GM19372 (cell line): ENCODE results near the gene TXNIP.
A peak's percentile ranks its signal among the peaks of the same experiment; 100 is the strongest.

Experiments used
- ATAC-seq: cut with Tn5 transposase; IDR thresholded peaks from one replicate; pipeline ENCODE4 v1.9.1; 2021; ENCODE audit warnings: mild to moderate bottlenecking, low read depth, moderate library complexity; ENCODE audit not compliant: unreplicated experiment

TXNIP gene

DNA sequence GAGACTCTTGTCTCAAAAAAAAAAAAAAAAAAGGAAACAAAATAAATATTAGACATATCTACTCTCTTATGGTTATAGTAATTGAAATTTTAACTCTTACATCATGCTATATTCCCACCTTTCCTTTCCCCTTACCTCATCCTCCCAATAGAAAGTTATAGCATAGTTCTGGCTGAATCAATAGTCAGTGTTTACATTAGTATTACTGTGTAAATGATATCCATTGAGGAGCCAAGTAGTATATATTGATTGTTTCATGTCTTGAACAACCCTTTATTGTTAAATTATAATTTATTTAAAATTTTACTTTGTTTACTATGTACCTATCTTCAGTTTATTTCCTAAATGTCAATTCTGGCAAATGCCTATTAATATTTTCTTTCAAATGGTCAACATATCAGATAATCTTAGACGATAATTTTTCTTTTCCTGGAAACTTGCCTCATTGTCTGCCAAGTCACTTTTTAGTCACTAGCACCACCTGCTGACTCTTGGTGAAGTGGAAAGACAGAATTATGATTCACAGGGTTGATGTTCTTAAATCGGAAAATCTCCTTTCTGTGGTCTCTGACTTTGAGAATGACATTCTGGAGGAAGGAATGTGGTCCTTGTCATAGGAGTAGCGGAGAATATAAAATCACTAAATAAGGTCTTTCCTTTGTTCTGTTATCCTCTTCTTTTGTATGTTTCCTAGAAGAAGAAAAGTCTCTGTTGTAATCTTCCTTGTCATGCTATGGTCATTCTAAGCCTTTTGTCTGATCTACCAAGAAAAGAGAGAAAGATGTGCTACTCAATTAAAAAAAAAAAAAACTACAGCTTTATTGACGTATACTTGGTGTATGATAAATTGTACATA, 16.6 kb upstream of the TXNIP start:
- no peak for ATAC-seq

DNA sequence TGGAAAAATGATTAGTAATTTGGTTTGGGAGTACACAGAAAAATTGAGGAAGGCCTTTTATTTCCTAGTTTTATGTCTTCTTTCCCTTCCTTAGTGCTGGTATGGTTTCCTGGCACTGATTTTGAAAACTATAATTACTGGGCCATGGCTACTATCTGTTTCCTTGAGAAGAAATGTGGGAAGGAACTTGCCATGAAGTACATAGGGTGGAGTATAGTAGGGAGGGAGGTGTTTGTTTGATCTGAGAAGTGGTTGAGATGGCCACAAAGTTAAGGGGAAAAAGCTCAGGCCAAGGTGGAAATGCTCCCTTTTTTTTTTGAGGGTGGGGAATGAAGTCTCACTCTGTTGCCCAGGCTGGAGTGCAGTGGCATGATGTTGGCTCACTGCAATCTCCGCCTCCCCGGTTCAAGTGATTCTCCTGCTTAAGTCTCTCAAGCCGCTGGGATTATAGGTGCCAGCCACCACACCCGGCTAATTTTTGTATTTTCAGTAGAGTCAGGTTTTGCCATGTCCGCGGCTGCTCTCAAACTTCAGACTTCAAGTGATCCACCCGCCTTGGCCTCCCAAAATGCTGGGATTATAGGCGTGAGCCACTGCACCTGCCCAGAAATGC, 13.9 kb upstream of the TXNIP start:
- no peak for ATAC-seq

GRCh38 chr1:146007489-146008133, 11.2 kb upstream of the TXNIP start:
- ATAC-seq: no peak

GRCh38 chr1:146001709-146002108, 5.3 kb upstream of the TXNIP start:
- ATAC-seq: no peak

DNA sequence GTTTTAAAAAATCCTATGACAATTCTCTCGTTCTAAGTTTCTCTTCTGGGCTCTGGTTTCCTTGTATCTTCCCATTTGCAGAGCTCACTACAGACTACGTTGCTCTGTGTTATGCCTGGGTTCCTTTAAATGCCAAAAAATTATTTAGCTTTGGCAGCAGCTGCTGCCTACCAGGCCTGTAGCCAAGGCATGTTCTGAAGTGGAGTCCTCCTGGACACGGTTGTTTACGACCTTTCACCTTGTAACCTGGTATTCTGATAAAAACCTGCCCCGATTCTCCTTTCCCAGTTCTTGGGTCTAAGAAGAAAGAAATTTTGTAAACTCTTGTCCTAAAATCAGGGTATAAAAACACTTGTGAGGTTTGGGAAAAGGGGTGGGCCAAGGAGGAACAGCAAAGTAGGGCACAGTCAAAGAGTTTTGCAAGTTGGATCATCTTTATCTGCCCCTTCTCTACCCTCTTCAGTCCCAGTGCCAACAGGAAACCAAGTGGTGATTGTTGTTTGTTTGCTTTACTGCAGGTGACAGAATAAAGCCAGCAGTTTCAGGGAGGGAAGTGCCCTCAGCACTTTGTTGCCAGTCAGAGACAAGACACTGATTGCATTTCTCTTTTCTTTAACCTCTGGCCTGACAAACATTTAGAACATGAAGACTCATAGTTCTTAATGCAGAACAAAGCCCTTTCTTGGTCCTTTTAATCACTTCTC, 3.1 kb upstream of the TXNIP start:
- no peak for ATAC-seq

DNA sequence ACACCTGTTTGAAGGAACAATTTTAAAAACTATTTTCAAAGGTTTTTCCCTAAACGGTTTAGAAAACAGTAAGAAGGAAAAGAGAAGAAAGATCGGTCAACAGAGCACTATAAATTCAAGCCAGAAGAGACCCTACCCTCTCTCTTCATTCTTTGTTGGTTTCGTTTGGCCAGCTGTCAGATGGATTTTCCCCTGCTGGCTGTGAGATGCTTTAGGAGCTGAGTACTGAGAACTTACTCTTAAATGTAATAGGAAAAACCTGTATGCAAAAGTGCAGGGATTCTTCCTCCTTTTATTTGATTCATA, 1.3 kb upstream of the TXNIP start:
- ATAC-seq: no peak

DNA sequence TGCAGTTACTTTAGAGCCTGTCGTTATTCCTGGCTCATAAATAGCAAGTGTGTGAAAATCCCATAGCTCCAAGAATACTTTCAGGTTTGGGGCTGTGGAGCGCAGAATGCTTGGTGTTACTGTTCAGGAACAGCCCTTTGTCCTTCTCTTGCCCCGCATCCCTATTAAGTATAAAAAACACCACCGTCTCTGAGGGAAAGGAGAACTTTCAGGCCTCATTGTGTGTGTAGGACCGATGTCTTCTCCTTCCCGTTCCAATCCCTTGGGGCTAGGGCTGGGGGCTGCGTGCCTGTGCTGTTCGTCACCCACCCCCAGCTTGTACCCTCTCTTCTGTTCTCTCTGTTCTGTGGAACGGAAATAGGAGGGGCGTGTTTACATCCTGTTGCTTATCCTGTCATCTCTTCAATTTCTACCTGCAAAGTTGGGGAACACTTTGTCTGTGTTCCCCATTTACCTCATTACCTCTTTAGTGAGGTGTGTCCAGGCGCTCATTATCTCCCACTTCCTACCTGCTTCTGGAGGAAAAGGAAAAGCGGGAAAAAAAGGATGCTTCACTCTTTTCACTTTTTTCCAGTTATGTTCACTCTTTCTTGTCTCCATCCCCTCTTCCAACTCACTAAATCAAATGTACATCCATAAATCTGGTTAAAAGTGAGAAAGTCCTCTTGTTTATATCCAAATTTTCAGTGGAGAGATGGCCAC, 788 bp upstream of the TXNIP start:
- peak; percentile 21 for ATAC-seq

- no peak for ATAC-seq
Observed at GRCh38 chr1:145995964-145996432, 381 bp downstream of the TXNIP start.

GRCh38 chr1:145995148-145995881, 1.1 kb downstream of the TXNIP start:
- ATAC-seq: no peak

DNA sequence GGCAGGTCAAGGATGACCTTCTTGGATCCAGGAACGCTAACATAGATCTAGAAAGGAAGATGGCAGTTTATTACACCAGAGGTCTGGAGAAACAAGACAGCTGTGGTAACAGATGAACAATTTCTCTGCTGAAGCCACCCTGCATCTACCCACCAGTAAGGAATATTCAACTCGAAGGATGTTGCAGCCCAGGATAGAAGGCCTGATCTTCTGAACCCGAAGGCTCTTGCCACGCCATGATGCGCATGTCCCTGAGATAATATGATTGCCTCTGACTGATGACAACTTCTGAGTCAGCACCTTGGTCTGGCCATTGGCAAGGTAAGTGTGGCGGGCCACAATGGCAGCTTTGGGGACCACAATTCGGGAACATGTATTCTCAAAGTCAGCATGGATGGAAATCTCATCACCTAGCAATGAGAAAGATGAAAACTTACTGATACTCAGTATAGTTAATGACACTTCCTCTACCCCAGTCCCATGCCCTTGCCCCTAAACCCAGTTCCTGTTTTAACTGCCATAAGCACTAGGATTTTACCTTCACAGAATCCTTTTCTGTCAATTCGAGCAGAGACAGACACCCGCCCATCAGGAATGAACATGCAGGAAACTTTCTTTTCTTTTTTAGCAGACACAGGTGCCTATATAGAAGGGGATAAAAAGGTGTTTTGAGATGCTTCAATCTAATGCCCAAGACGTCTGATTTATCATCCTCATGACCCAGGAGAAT, 1.8 kb downstream of the TXNIP start:
- no peak for ATAC-seq

DNA sequence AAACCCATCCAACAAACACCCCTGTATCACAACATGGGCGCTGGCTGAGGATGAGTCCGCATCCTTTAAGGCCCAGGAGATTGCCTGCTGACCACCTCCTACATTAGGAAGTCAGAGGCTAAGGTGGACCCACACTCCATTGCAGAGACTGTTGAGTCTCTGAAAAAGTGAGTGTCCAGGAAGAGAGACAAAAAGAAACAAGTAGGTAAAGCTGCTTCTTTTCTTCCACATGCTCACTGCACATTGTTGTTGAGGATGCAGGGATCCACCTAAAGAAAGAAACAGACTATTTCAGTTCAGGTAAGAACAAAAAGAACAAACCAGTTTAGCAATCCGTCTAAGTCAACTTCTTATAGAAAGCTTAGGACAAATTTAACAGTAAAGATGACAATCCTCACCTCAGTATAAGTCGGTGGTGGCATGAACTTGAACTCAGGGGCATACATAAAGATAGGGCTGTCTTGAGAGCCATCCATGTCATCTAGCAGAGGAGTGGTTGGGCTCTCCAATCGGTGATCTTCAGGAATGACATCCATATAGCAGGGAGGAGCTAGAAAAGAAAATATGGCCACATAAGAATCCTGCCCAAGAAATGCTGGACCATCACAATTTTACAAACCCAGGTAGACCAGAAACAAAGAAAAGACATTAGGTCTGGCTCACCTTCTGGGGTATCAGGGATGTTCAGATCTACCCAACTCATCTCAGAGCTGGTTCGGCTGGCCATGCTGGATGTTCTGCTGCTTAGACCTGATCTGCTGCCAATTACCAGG, 2.6 kb downstream of the TXNIP start:
- no peak for ATAC-seq

DNA sequence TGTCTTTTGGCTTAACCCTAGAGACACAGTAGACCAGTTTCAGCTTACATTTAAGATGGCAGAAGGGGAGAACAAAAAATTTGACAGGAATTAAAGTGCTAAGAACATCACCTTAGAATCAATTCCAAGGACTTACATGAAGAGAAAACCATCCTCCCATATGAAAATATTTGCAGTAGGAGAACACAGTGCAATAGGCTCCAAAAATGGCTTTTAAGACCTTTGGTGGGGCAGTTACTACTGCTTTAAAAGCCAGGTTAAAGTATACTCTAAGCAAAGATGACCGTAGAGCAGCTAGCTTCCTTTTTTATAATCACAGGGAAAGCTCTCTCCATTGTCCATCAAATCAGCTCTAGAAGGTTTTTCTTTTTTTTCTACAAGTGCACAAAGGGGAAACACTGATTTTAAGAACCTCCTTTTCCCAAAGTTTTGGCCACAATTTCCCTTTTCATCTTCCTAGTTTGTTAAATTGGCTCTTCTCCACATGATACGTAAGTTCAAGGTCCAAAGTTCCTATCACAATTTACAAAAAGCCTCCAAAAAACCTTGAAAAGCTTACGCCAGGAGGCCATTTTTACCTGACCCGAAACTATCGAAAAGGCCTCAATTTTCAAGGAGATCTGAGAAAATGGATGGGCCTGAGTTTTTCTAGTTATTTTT, 3.3 kb downstream of the TXNIP start:
- no peak for ATAC-seq

- no peak for ATAC-seq
Observed at GRCh38 chr1:145992502-145992936, 3.9 kb downstream of the TXNIP start.

DNA sequence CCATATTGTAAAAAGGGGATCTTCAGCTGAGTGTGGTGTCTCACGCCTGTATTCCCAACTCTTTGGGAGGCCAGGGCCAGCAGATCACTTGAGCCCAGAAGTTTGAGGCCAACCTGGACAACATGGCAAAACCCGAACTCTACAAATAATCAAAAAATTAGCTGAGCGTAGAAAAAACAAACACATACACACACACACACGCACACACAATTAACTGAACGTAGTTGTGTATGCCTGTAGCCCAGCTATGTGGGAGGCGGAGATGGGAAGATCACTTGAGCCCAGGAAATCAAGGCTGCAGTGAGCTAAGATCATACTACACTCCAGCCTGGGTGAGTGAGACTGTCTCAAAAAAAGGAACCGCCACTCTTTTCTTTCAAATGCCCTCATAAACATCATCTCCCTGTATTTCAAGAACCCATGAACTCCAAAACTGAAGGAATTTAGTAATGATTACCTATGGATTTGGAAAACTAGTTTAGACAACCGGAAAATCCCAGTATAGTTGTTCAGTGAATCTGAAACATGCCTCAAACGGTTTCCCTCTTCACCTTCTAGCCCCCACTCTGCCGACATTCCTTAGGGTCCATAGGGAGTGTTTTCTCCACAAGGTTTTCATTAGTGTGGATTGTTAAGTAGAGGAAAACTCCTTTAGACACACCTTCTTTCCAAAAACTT, 4.5 kb downstream of the TXNIP start:
- ATAC-seq: no peak

DNA sequence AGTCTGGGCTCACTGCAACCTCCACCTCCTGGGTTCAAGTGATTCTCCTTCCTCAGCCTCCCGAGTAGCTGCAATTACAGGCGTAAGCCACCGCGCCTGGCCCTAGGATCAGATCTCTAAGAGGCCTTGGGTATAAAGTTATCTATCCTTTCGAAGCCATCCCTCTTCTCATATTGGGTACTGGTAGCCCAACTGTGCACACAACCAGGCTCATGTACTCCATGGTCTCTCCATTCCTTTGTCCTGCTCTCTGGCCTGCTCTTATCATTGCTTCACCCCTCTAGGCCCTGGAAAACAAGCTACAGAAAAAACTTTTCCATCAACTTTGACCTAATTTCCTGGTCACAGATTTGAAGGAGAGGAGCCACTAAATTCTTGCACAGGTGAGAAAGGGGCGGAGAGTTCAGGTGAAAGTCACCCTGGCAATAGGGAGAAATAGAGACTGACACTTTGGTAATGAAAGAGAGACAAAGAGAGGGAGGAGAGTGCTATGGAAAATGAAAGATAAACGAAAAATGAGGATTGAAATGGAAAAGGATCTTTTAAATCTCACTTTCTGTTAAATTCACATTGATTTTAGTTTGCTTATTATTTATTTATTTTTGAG, 6.0 kb downstream of the TXNIP start:
- no peak for ATAC-seq

DNA sequence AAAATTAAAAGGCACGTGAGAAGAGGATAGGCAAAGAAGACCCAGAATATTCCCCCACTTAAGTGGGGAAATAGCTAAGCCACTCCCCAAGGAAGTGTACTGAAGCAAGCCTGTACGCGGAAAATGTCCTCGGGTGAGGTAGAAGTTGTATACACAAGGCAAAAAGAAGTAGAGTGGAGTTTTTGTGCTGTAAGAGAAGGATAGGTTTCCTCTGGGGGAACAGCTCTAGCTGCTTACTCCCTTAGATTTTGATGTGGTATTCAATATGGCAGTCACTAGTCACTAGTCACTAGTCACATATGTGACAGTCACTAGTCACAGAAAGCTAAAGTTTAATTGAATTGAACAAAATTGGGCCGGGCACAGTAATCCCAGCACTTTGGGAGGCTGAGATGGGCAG, 7.6 kb downstream of the TXNIP start:
- no peak for ATAC-seq

- ATAC-seq: no peak
Observed at GRCh38 chr1:145987926-145988325, 8.5 kb downstream of the TXNIP start.
